ENCODE data around the gene ADARB2.

ADARB2 gene

GRCh38 chr10:1424648-1425047 is 312.7 kb downstream of the ADARB2 start:
- H3K9ac ChIP-seq, result no peak overlapping the region
- H3K79me2 ChIP-seq (ENCODE audit: insufficient read depth, low read depth), result no peaks in the 10 kb centered on the region
- no peak overlapping the region for H3K4me2 ChIP-seq
- no peaks in the 10 kb centered on the region for H3K4me1 ChIP-seq (ENCODE audit: low read depth, poor library complexity, severe bottlenecking)
- no peak overlapping the region for H3K4me3 ChIP-seq (IDR thresholded peaks at IDR 0.05; ENCODE audit: insufficient read depth, low read depth, low read length)
- H3K27me3 ChIP-seq (ENCODE audit: insufficient read depth, low read depth), result no peaks in the 10 kb centered on the region
- no peak for TF ChIP-seq CTCF (conservative IDR thresholded peaks at IDR 0.05; ENCODE audit: low read depth, low read length)
- H4K20me1 ChIP-seq (ENCODE audit: insufficient read depth), result no peaks in the 10 kb centered on the region
- no peak overlapping the region for H2AFZ ChIP-seq (ENCODE audit: low read depth)
- H3K27ac ChIP-seq, result no peak overlapping the region
- no peaks in the 10 kb centered on the region for H3K36me3 ChIP-seq (ENCODE audit: insufficient read depth)

GRCh38 chr10:1423676-1424253 is 313.6 kb downstream of the ADARB2 start:
- H3K9ac ChIP-seq, result no peak overlapping the region
- H3K4me1 ChIP-seq (ENCODE audit: low read depth, poor library complexity, severe bottlenecking), result no peaks in the 10 kb centered on the region
- no peaks in the 10 kb centered on the region for H3K79me2 ChIP-seq (ENCODE audit: insufficient read depth, low read depth)
- no peaks in the 10 kb centered on the region for H3K36me3 ChIP-seq (ENCODE audit: insufficient read depth)
- H3K4me3 ChIP-seq (IDR thresholded peaks at IDR 0.05; ENCODE audit: insufficient read depth, low read depth, low read length), result no peak overlapping the region
- H4K20me1 ChIP-seq (ENCODE audit: insufficient read depth), result no peaks in the 10 kb centered on the region
- H3K27me3 ChIP-seq (ENCODE audit: insufficient read depth, low read depth), result no peaks in the 10 kb centered on the region
- no peak overlapping the region for H3K27ac ChIP-seq
- no peak overlapping the region for H3K4me2 ChIP-seq
- no peak for TF ChIP-seq CTCF (conservative IDR thresholded peaks at IDR 0.05; ENCODE audit: low read depth, low read length)
- no peak overlapping the region for H2AFZ ChIP-seq (ENCODE audit: low read depth)

GRCh38 chr10:1422275-1422674 is 315.1 kb downstream of the ADARB2 start:
- no peak overlapping the region for H2AFZ ChIP-seq (ENCODE audit: low read depth)
- H3K9ac ChIP-seq, result no peak overlapping the region
- no peak overlapping the region for H3K4me3 ChIP-seq (IDR thresholded peaks at IDR 0.05; ENCODE audit: insufficient read depth, low read depth, low read length)
- no peak overlapping the region for H3K27ac ChIP-seq
- TF ChIP-seq CTCF (conservative IDR thresholded peaks at IDR 0.05; ENCODE audit: low read depth, low read length), result no peak
- no peaks in the 10 kb centered on the region for H3K27me3 ChIP-seq (ENCODE audit: insufficient read depth, low read depth)
- H3K4me2 ChIP-seq, result no peak overlapping the region
- no peaks in the 10 kb centered on the region for H3K4me1 ChIP-seq (ENCODE audit: low read depth, poor library complexity, severe bottlenecking)
- H3K79me2 ChIP-seq (ENCODE audit: insufficient read depth, low read depth), result no peaks in the 10 kb centered on the region
- no peaks in the 10 kb centered on the region for H3K36me3 ChIP-seq (ENCODE audit: insufficient read depth)
- H4K20me1 ChIP-seq (ENCODE audit: insufficient read depth), result no peaks in the 10 kb centered on the region

- no peak overlapping the region for H3K4me2 ChIP-seq
- H3K36me3 ChIP-seq (ENCODE audit: insufficient read depth), result no peaks in the 10 kb centered on the region
- no peak overlapping the region for H2AFZ ChIP-seq (ENCODE audit: low read depth)
- H3K27ac ChIP-seq, result no peak overlapping the region
- H4K20me1 ChIP-seq (ENCODE audit: insufficient read depth), result no peaks in the 10 kb centered on the region
- no peaks in the 10 kb centered on the region for H3K4me1 ChIP-seq (ENCODE audit: low read depth, poor library complexity, severe bottlenecking)
- H3K9ac ChIP-seq, result no peak overlapping the region
- no peak overlapping the region for H3K4me3 ChIP-seq (IDR thresholded peaks at IDR 0.05; ENCODE audit: insufficient read depth, low read depth, low read length)
- peak; percentile 84 for TF ChIP-seq CTCF (conservative IDR thresholded peaks at IDR 0.05; ENCODE audit: low read depth, low read length)
- no peaks in the 10 kb centered on the region for H3K27me3 ChIP-seq (ENCODE audit: insufficient read depth, low read depth)
- no peaks in the 10 kb centered on the region for H3K79me2 ChIP-seq (ENCODE audit: insufficient read depth, low read depth)
Measured at GRCh38 chr10:1420661-1421362, 316.5 kb downstream of the ADARB2 start.
